Tibial artery (tissue), 4 donors: ENCODE results near the gene HOXA7.

ENCODE experiments used
- DNase-seq, 2 donors: peaks; one replicate each; pipeline ENCODE4 v3.0.0-alpha.2; 2019
- H3K27ac ChIP-seq, 2 donors: fragments of 200-600 bp; sonication (generic) in 1 of 2; 1 replicate in 1 of 2; 2 replicates in 1 of 2; pipeline ENCODE4 v1.5.1; 2018 to 2019; ENCODE audit warnings: mild to moderate bottlenecking in 1 of 2
- H3K27me3 ChIP-seq, 2 donors: fragments of 200-600 bp; sonication (generic) in 1 of 2; one replicate each; pipeline versions ENCODE4 v1.5.1 to v1.6.0; 2016 to 2019
- H3K36me3 ChIP-seq, 3 donors: fragments of 200-600 bp; sonication (generic) in 2 of 3; one replicate each; pipeline ENCODE4 v1.5.1; 2016 to 2019; ENCODE audit warnings: mild to moderate bottlenecking in 2 of 3
- H3K4me1 ChIP-seq, 4 donors: fragments of 200-600 bp; sonication (generic) in 2 of 4; 1 replicate in 3 of 4; 2 replicates in 1 of 4; pipeline ENCODE4 v1.5.1; 2016 to 2019
- H3K4me3 ChIP-seq, 2 donors: fragments of 200-600 bp; sonication (generic) in 1 of 2; 1 replicate in 1 of 2; 2 replicates in 1 of 2; pipeline ENCODE4 v1.5.1; 2018 to 2019; ENCODE audit warnings: mild to moderate bottlenecking in 2 of 2
- H3K9me3 ChIP-seq, 3 donors: fragments of 200-600 bp; sonication (generic) in 1 of 3; one replicate each; pipeline ENCODE4 v1.5.1; 2016 to 2019
- CTCF ChIP-seq, 2 experiments: fragments of 200-600 bp in 1 of 2; fragments of 450-650 bp in 1 of 2; IDR thresholded peaks; one replicate each; pipeline ENCODE4 v1.5.1; 2017 to 2019; ENCODE audit warnings: antibody characterized with exemption in 2 of 2, mild to moderate bottlenecking in 1 of 2, moderate library complexity in 1 of 2
- intact Hi-C: fragments of 100-400 bp; cut with DNase I; formaldehyde crosslinking; loops from one replicate; pipeline ENCODE4 v1.15.0; 2023; ENCODE audit warnings: low total_unique reads

HOXA7 gene

GRCh38 chr7:27126596-27127327 is 29.7 kb downstream of the HOXA7 start:
- TF ChIP-seq CTCF (IDR thresholded peaks at IDR 0.05): no peak
- Histone ChIP-seq H3K27me3 (no peaks in the 10 kb centered on the region), H3K36me3 (peaks cover 4 to 7% (median 6%) of the 10 kb centered on the region in 3 donors), H3K27ac (no peak overlapping the region), H3K4me1 (peaks cover 0 to 20% (median 12%) of the 10 kb centered on the region in 4 donors), H3K9me3 (no peaks in the 10 kb centered on the region), H3K4me3 (no peak overlapping the region)
- intact Hi-C loops: no loop called here
- no peak for DNase-seq

- Histone ChIP-seq H3K4me1 (peaks cover 0 to 16% (median 5%) of the 10 kb centered on the region in 4 donors), H3K4me3 (no peak overlapping the region), H3K27ac (no peak overlapping the region)
Measured at GRCh38 chr7:27125986-27126394, 30.5 kb downstream of the HOXA7 start.

GRCh38 chr7:27124902-27125689 is 31.4 kb downstream of the HOXA7 start:
- no peaks in the 10 kb centered on the region for H3K27me3 ChIP-seq
- H3K27ac ChIP-seq: no peak overlapping the region
- no peaks in the 10 kb centered on the region for H3K9me3 ChIP-seq
- peaks cover 4 to 10% (median 7%) of the 10 kb centered on the region in 3 donors for H3K36me3 ChIP-seq
- intact Hi-C loops: no loop called here
- no peak for DNase-seq
- peaks cover 0 to 24% (median 12%) of the 10 kb centered on the region in 4 donors for H3K4me1 ChIP-seq
- no peak overlapping the region for H3K4me3 ChIP-seq
- TF ChIP-seq CTCF (IDR thresholded peaks at IDR 0.05): no peak

More at GRCh38 chr7:27125986-27126394, 30.5 kb downstream of the HOXA7 start:
- intact Hi-C loops: no loop called here
- no peak for TF ChIP-seq CTCF (IDR thresholded peaks at IDR 0.05)
- Histone ChIP-seq H3K9me3 (no peaks in the 10 kb centered on the region), H3K36me3 (peaks cover 4 to 10% (median 7%) of the 10 kb centered on the region in 3 donors), H3K27me3 (no peaks in the 10 kb centered on the region)
- DNase-seq: no peak

DNA sequence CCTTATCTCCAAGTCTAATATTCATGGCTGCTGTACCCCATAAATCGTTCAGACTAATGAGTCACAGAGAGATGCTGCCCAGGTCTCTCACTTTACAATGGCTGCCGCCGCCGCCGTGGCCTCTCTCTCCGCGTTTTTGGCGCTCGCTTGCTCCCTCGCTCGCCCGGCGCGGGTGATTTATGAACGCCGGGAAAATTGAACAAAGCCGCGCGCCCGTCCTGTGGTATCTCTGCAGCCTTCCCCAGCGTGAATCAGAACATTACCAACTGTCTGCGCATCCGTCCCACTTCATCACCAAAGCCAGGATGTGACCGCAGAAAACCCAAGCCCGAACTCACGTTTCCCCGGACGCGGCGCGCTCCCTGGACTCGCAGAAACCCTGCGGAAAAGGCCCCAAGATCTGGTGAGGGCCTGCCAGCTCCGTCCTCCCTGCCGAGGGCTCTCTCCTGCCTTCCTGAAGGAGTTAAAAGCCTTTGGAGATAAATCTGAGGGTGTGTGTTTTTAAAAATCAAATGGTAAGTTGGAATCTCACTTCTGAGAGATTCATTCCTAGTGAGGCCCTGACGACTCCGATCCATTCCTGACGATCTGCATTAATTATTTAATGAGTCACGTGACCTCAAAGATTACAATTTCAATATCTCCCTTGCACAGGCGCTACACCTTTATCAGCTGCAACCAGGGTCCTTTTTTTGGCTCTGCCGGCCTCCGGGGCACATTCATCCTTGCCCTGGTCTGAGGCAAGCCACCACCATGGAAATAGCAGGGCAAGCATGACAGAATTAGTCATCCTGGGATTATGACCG is 32.2 kb downstream of the HOXA7 start:
- TF ChIP-seq CTCF (IDR thresholded peaks at IDR 0.05): no peak
- peaks cover 4 to 10% (median 7%) of the 10 kb centered on the region in 3 donors for H3K36me3 ChIP-seq
- no peak for DNase-seq
- H3K4me1 ChIP-seq: peaks cover 0 to 17% (median 8%) of the 10 kb centered on the region in 4 donors
- intact Hi-C loops: no loop called here
- no peak overlapping the region for H3K4me3 ChIP-seq
- no peak overlapping the region for H3K27ac ChIP-seq
- H3K27me3 ChIP-seq: no peaks in the 10 kb centered on the region
- no peaks in the 10 kb centered on the region for H3K9me3 ChIP-seq

DNA sequence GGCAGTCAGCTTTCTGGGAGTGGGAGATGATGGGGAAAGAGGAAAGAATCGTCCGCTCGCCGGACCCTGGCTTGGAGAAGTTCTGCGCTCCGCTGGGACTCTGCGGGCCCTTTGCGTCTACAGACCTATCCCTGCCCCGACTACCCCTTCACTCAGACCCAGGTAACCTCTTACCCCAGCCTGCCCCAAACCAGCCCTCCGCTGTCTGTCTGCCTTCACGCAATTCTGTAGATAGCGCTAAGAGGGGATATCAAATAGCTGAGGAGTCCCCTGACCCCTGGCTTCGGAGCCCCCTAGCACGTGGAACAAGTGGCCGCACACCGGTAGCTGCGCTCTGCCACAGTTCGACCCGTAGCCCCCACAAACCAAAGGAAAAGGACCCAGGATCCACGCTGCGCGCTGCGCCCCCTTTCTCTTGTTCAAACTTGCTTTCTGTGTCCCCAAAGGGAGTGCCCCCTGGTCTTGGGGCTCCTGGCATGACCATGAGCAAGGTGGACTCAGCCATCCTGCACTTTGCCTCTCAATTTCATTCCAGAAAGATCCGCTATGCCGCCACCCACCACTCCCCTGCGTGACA is 32.9 kb downstream of the HOXA7 start:
- Histone ChIP-seq H3K27me3 (no peaks in the 10 kb centered on the region), H3K4me1 (peaks cover 0 to 15% (median 8%) of the 10 kb centered on the region in 4 donors), H3K4me3 (no peak overlapping the region), H3K9me3 (no peaks in the 10 kb centered on the region), H3K27ac (no peak overlapping the region), H3K36me3 (peaks cover 4 to 10% (median 7%) of the 10 kb centered on the region in 3 donors)
- DNase-seq: no peak
- no peak for TF ChIP-seq CTCF (IDR thresholded peaks at IDR 0.05)
- intact Hi-C loops: no loop called here
